Panc1 (cell line): Measurements from ENCODE around the gene MGA.

Experiments
- POLR2AphosphoS5 ChIP-seq: IDR thresholded peaks from 2 replicates; pipeline ENCODE4 v1.6.1; 2012; ENCODE audit warnings: mild to moderate bottlenecking, low read depth, low read length, moderate library complexity
- REST ChIP-seq, 2 experiments: IDR thresholded peaks; 2 replicates each; pipeline ENCODE4 v1.6.1; 2011 to 2012; ENCODE audit warnings: low read depth in 2 of 2, control low read depth in 1 of 2, low read length in 1 of 2, mild to moderate bottlenecking in 1 of 2, moderate library complexity in 1 of 2; ENCODE audit not compliant: insufficient read depth in 1 of 2
- SIN3A ChIP-seq: IDR thresholded peaks from 2 replicates; pipeline ENCODE4 v1.6.1; 2012; ENCODE audit warnings: low read depth, mild to moderate bottlenecking, low read length, moderate library complexity, borderline replicate concordance; ENCODE audit not compliant: insufficient read depth
- TCF7L2 ChIP-seq: IDR thresholded peaks from 2 replicates; pipeline ENCODE4 v1.6.1; 2011; ENCODE audit warnings: mild to moderate bottlenecking, low read depth, low read length, inconsistent platforms
- TF ChIP-seq, protein P1 (sequence below): fragments of 450-650 bp; IDR thresholded peaks from 2 replicates; pipeline ENCODE4 v1.5.1; 2017; ENCODE audit warnings: mild to moderate bottlenecking

GRCh38 chr15:41655716-41656115, 4.5 kb upstream of the MGA start:
- TF ChIP-seq, protein P1, sequence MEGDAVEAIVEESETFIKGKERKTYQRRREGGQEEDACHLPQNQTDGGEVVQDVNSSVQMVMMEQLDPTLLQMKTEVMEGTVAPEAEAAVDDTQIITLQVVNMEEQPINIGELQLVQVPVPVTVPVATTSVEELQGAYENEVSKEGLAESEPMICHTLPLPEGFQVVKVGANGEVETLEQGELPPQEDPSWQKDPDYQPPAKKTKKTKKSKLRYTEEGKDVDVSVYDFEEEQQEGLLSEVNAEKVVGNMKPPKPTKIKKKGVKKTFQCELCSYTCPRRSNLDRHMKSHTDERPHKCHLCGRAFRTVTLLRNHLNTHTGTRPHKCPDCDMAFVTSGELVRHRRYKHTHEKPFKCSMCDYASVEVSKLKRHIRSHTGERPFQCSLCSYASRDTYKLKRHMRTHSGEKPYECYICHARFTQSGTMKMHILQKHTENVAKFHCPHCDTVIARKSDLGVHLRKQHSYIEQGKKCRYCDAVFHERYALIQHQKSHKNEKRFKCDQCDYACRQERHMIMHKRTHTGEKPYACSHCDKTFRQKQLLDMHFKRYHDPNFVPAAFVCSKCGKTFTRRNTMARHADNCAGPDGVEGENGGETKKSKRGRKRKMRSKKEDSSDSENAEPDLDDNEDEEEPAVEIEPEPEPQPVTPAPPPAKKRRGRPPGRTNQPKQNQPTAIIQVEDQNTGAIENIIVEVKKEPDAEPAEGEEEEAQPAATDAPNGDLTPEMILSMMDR = no peak
- TF ChIP-seq POLR2AphosphoS5 (no peak), SIN3A (no peak), TCF7L2 (no peak), REST (IDR thresholded peaks at IDR 0.05; ENCODE audit: insufficient read depth in 1 of 2, low read depth in 2 of 2, low read length in 1 of 2) (no peak)
